Upper lobe of left lung (tissue), 6 donors: ENCODE data around the gene GIMAP2. TPM values are rescaled to one million over a fixed set of nuclear protein-coding genes. Genes with fewer than 3 reads are reported as not detected.

ENCODE experiments used
- ATAC-seq, 2 donors: fragments of 200-7000 bp; cut with Tn5 transposase; one replicate each; pipeline ENCODE4 v1.9.1; 2022; ENCODE audit warnings: mild to moderate bottlenecking in 2 of 2, moderate library complexity in 2 of 2; ENCODE audit not compliant: low FRiP score in 2 of 2
- DNase-seq, 2 donors: peaks; one replicate each; pipeline ENCODE4 v3.0.0-alpha.2; 2019 to 2020
- H3K27ac ChIP-seq, 4 donors: fragments of 200-600 bp; sonication (generic); one replicate each; pipeline ENCODE4 v1.5.1; 2016 to 2019
- H3K27me3 ChIP-seq, 4 donors: fragments of 200-600 bp; sonication (generic); one replicate each; pipeline ENCODE4 v1.5.1; 2017 to 2019
- H3K36me3 ChIP-seq, 4 donors: fragments of 200-600 bp; sonication (generic); one replicate each; pipeline ENCODE4 v1.5.1; 2016 to 2019
- H3K4me1 ChIP-seq, 4 donors: fragments of 200-600 bp; sonication (generic); one replicate each; pipeline ENCODE4 v1.5.1; 2018 to 2019
- H3K4me3 ChIP-seq, 4 donors: fragments of 200-600 bp; sonication (generic); one replicate each; pipeline ENCODE4 v1.5.1; 2017 to 2019; ENCODE audit warnings: mild to moderate bottlenecking in 2 of 4, moderate library complexity in 1 of 4
- H3K9me3 ChIP-seq, 4 donors: fragments of 200-600 bp; sonication (generic); one replicate each; pipeline ENCODE4 v1.5.1; 2018 to 2019
- EP300 ChIP-seq, 4 donors: sonication (generic); formaldehyde crosslinking; IDR thresholded peaks; one replicate each; pipeline ENCODE4 v1.5.1; 2017; ENCODE audit warnings: antibody characterized with exemption in 4 of 4, control low read depth in 2 of 4
- POLR2A ChIP-seq, 4 donors: fragments of 450-650 bp; IDR thresholded peaks; one replicate each; pipeline ENCODE4 v1.5.1; 2016 to 2017; ENCODE audit warnings: antibody characterized with exemption in 4 of 4, mild to moderate bottlenecking in 2 of 4
- POLR2AphosphoS5 ChIP-seq, 2 donors: sonication (generic); formaldehyde crosslinking; IDR thresholded peaks; one replicate each; pipeline ENCODE4 v1.5.1; 2017; ENCODE audit warnings: antibody characterized with exemption in 2 of 2
- WGBS, 2 donors: methylation state at CpG; one replicate each; pipeline ENCODE4 v1.1.5; 2017 to 2018; 5-methylcytosine and 5-hydroxymethylcytosine counted together
- total RNA-seq, 6 donors: library from RNA; depleted of rRNA in 4 of 6; stranded (reverse); fragments of >200 nt in 4 of 6; gene quantifications; one replicate each; pipeline versions ENCODE4 v1.1.0 to v1.2.1, GENCODE V29; 2016 to 2021
- TF ChIP-seq, protein P1 (sequence below), 6 experiments: fragments of 450-650 bp in 4 of 6; fragments of 200-600 bp in 2 of 6; sonication (generic) in 2 of 6; IDR thresholded peaks; one replicate each; pipeline ENCODE4 v1.5.1; 2016 to 2019; ENCODE audit warnings: antibody characterized with exemption in 6 of 6
- donor health status: DM: no; HTN: no; CAD: no; lungs with moderate emphysema.
- donor health status: DM: no; HTN: yes; CAD: no; lungs with severe emphysema.

The GIMAP2 gene
- total RNA-seq, 6 donors from 2014 or later: 15.5 to 34.0 (median 23.0) TPM

- no peak for TF ChIP-seq POLR2A (IDR thresholded peaks at IDR 0.05)
- Histone ChIP-seq H3K27me3 (no peaks in the 10 kb centered on the region), H3K36me3 (no peaks in the 10 kb centered on the region), H3K4me3 (no peak overlapping the region), H3K9me3 (peaks cover 0 to 3% (median under 1%) of the 10 kb centered on the region in 4 donors), H3K27ac (no peak overlapping the region), H3K4me1 (peaks cover 2 to 7% (median 6%) of the 10 kb centered on the region in 4 donors)
- no peak for DNase-seq
- no peak for ATAC-seq
- WGBS, 2 donors: 90 to 95% methylated on average over 5 of the region's 5 CpGs
These were observed 48.1 kb downstream of the GIMAP2 start for GRCh38 chr7:150733482-150734095.

DNA sequence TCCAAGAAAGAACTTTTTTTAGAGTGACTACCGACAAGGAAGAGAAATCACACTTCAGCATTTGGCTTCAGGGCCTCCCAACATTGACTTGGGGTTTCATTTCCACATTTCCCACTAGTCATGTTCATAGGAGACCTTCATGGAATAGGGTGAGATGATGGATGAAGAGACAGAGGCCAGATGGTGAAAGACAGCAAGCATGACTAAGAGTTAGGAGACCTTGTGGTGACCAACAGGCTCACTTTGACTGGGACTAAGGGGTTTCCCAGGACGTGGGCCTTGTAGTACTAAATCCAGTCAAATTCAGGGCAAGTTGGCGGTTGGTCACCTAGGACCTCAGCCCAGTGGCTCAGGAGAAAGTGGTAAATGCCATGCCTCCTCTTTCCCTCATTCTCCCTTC, 48.7 kb downstream of the GIMAP2 start:
- 72 to 75% methylated on average over 3 of the region's 3 CpGs for WGBS, 2 donors
- TF ChIP-seq POLR2A (IDR thresholded peaks at IDR 0.05) (no peak), POLR2AphosphoS5 (IDR thresholded peaks at IDR 0.05) (no peak), EP300 (IDR thresholded peaks at IDR 0.05) (no peak)
- TF ChIP-seq, protein P1, sequence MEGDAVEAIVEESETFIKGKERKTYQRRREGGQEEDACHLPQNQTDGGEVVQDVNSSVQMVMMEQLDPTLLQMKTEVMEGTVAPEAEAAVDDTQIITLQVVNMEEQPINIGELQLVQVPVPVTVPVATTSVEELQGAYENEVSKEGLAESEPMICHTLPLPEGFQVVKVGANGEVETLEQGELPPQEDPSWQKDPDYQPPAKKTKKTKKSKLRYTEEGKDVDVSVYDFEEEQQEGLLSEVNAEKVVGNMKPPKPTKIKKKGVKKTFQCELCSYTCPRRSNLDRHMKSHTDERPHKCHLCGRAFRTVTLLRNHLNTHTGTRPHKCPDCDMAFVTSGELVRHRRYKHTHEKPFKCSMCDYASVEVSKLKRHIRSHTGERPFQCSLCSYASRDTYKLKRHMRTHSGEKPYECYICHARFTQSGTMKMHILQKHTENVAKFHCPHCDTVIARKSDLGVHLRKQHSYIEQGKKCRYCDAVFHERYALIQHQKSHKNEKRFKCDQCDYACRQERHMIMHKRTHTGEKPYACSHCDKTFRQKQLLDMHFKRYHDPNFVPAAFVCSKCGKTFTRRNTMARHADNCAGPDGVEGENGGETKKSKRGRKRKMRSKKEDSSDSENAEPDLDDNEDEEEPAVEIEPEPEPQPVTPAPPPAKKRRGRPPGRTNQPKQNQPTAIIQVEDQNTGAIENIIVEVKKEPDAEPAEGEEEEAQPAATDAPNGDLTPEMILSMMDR (IDR thresholded peaks at IDR 0.05): no peak
- Histone ChIP-seq H3K4me3 (no peak overlapping the region), H3K27me3 (no peaks in the 10 kb centered on the region), H3K36me3 (no peaks in the 10 kb centered on the region), H3K27ac (no peak overlapping the region), H3K9me3 (no peaks in the 10 kb centered on the region), H3K4me1 (peaks cover 2 to 7% (median 6%) of the 10 kb centered on the region in 4 donors)
- no peak for ATAC-seq
- DNase-seq: no peak

GRCh38 chr7:150735596-150736358, 50.3 kb downstream of the GIMAP2 start:
- Histone ChIP-seq H3K4me3 (no peak overlapping the region), H3K27me3 (no peaks in the 10 kb centered on the region), H3K36me3 (peaks cover 0 to 4% (median 1%) of the 10 kb centered on the region in 4 donors), H3K4me1 (peaks cover 2 to 8% (median 6%) of the 10 kb centered on the region in 4 donors), H3K9me3 (no peaks in the 10 kb centered on the region), H3K27ac (peak overlapping the region in 3 of 4 donors; percentile 82 to 91 (median 89))
- DNase-seq: no peak
- no peak for ATAC-seq
- 67 to 80% methylated on average over 3 of the region's 3 CpGs for WGBS, 2 donors
- TF ChIP-seq, protein P1 (IDR thresholded peaks at IDR 0.05): no peak
- TF ChIP-seq POLR2AphosphoS5 (IDR thresholded peaks at IDR 0.05) (no peak), EP300 (IDR thresholded peaks at IDR 0.05) (no peak), POLR2A (IDR thresholded peaks at IDR 0.05) (no peak)

GRCh38 chr7:150736864-150737263, 51.4 kb downstream of the GIMAP2 start:
- DNase-seq (no peak), ATAC-seq (no peak)
- peaks cover 2 to 19% (median 6%) of the 10 kb centered on the region in 4 donors for H3K4me1 ChIP-seq
- H3K27me3 ChIP-seq: no peaks in the 10 kb centered on the region
- peak overlapping the region; percentile 82 to 91 (median 86) for H3K27ac ChIP-seq
- H3K4me3 ChIP-seq: peak overlapping the region in 3 of 4 donors; percentile 50 to 58 (median 51)
- 42 to 60% methylated on average over 1 to 4 of the region's 4 CpGs for WGBS, 2 donors
- H3K9me3 ChIP-seq: no peaks in the 10 kb centered on the region
- no peak for TF ChIP-seq EP300 (IDR thresholded peaks at IDR 0.05)
- TF ChIP-seq, protein P1 (IDR thresholded peaks at IDR 0.05): no peak
- no peak for TF ChIP-seq POLR2A (IDR thresholded peaks at IDR 0.05)
- no peak for TF ChIP-seq POLR2AphosphoS5 (IDR thresholded peaks at IDR 0.05)
- peaks cover 0 to 14% (median 8%) of the 10 kb centered on the region in 4 donors for H3K36me3 ChIP-seq

DNA sequence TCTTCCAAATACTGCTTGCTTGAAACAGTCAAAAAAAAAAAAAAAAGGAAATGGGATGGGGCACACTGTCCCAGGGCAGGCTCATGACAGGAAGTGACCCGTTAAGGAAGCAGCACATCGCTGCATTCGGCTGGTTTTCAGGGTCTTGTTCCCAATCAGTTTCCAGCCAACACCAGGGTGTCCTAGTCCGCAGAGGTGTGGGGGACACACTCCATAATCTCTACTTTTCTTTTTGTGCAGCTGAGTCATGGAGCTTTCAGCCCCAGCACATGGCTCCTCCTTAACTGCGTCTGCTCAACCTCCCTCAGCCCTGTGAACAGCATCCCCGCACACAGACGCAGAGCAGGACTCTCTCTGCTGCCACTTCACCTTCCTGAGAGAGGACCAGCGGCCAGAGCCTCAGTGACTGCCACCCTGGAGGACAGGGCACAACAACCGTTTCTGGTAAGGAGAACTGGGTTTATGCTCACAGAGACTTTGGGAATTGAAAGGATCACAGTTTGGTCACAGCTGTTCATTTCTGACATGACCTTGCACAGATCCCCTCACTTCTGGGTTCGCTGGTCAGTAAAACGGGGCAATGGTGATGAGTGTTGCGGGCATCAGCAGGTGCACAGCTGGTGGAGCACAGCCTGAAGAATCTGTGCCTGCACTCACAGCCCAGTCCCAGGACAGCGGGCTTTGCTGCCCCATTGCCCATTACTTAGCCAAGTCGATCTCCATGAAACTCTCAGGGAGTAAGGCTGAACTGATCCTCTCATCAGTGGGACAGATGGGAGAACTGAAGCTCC, 52.0 kb downstream of the GIMAP2 start, which contains the start of gene GIMAP5:
Gene GIMAP5 (plus strand): TSS at position 154 of the 791 bp plus-strand sequence. CDS start 3,467 bp downstream, outside the sequence.
- Histone ChIP-seq H3K36me3 (peaks cover 0 to 20% (median 13%) of the 10 kb centered on the region in 4 donors), H3K27me3 (no peaks in the 10 kb centered on the region), H3K27ac (peak within 1 kb of the TSS; percentile 82 to 91 (median 86)), H3K4me3 (peak within 1 kb of the TSS; percentile 40 to 58 (median 50)), H3K4me1 (peaks cover 2 to 23% (median 9%) of the 10 kb centered on the region in 4 donors), H3K9me3 (no peaks in the 10 kb centered on the region)
- ATAC-seq: peak; percentile 49 to 72
- no peak for DNase-seq
- TF ChIP-seq, protein P1 (IDR thresholded peaks at IDR 0.05): no peak
- TF ChIP-seq POLR2AphosphoS5 (IDR thresholded peaks at IDR 0.05): peak; percentile 65 to 91
- TF ChIP-seq POLR2A (IDR thresholded peaks at IDR 0.05): peak in 3 of 4 donors; percentile 44 to 73 (median 50)
- peak in 2 of 4 donors; percentile 90 to 92 for TF ChIP-seq EP300 (IDR thresholded peaks at IDR 0.05)
- 15 to 41% methylated on average over 11 to 14 of the region's 14 CpGs for WGBS, 2 donors
